PC-9 (cell line): ENCODE measurements around the gene EP400. TPM values are rescaled to one million over a fixed set of nuclear protein-coding genes. Genes with fewer than 3 reads are reported as not detected.

Experiments used
- BruUV-seq: library from RNA; stranded (reverse); fragments of 400-500 nt; replicated peaks from 2 replicates; lab custom pipeline; 2021; lab: Mats Ljungman, UMichigan
- CTCF ChIA-PET: fragments of 300-600 bp; sonication (Branson Sonifier 250); formaldehyde crosslinking; loops from one replicate; lab custom pipeline; 2022; ENCODE audit warnings: antibody characterized with exemption; lab: Charles Lee
- POLR2A ChIA-PET: fragments of 300-600 bp; sonication (Branson Sonifier 250); formaldehyde crosslinking; loops from one replicate; lab custom pipeline; 2022; ENCODE audit warnings: antibody characterized with exemption; ENCODE audit not compliant: unreplicated experiment; lab: Charles Lee
- DNase-seq, 2 experiments: peaks; one replicate each; pipeline versions ENCODE4 v3.0.0 to v3.0.0-alpha.2; 2015 to 2022; ENCODE audit warnings: mixed read lengths in 1 of 2
- H2AFZ ChIP-seq: fragments of 200-600 bp; sonication (generic); 2 replicates; pipeline ENCODE4 v1.8.1; 2017; ENCODE audit warnings: antibody characterized with exemption
- H3F3A ChIP-seq: fragments of 200-600 bp; sonication (generic); 2 replicates; pipeline ENCODE4 v1.8.1; 2017; ENCODE audit warnings: antibody characterized with exemption, mild to moderate bottlenecking, low read depth; ENCODE audit not compliant: insufficient read depth
- H3K27ac ChIP-seq: fragments of 200-600 bp; sonication (generic); 2 replicates; pipeline ENCODE4 v1.6.1; 2016; ENCODE audit warnings: mixed run types
- H3K27me3 ChIP-seq: fragments of 200-600 bp; sonication (generic); 2 replicates; pipeline ENCODE4 v1.6.1; 2016; ENCODE audit warnings: low read depth, mixed run types; ENCODE audit not compliant: insufficient read depth
- H3K36me3 ChIP-seq: fragments of 200-600 bp; sonication (generic); 2 replicates; pipeline ENCODE4 v1.6.1; 2016; ENCODE audit warnings: low read depth, mixed run types
- H3K4me1 ChIP-seq: fragments of 200-600 bp; sonication (generic); replicated peaks from 2 replicates; pipeline ENCODE4 v1.6.1; 2016; ENCODE audit warnings: mixed run types; ENCODE audit not compliant: insufficient read depth
- H3K4me2 ChIP-seq: fragments of 200-600 bp; sonication (generic); 2 replicates; pipeline ENCODE4 v1.6.1; 2017; ENCODE audit warnings: mixed run types
- H3K4me3 ChIP-seq: fragments of 200-600 bp; sonication (generic); 2 replicates; pipeline ENCODE4 v1.6.1; 2016; ENCODE audit warnings: mixed run types
- H3K79me2 ChIP-seq: fragments of 200-600 bp; sonication (generic); 2 replicates; pipeline ENCODE4 v1.6.1; 2017; ENCODE audit warnings: low read depth, mixed run types
- H3K9me2 ChIP-seq: fragments of 200-600 bp; sonication (generic); 2 replicates; pipeline ENCODE4 v1.8.1; 2017; ENCODE audit warnings: mild to moderate bottlenecking; ENCODE audit not compliant: insufficient read depth
- H3K9me3 ChIP-seq: fragments of 200-600 bp; sonication (generic); 2 replicates; pipeline ENCODE4 v1.8.1; 2016; ENCODE audit warnings: low read depth; ENCODE audit not compliant: insufficient read depth
- H4K20me1 ChIP-seq: fragments of 200-600 bp; sonication (generic); 2 replicates; pipeline ENCODE4 v1.8.1; 2017; ENCODE audit not compliant: insufficient read depth
- EZH2 ChIP-seq: fragments of 200-600 bp; sonication (generic); IDR thresholded peaks from 2 replicates; pipeline ENCODE4 v1.8.0; 2017; ENCODE audit warnings: antibody characterized with exemption, low read depth
- intact Hi-C: fragments of 100-400 bp; cut with micrococcal nuclease; formaldehyde crosslinking; loops from one replicate; pipeline ENCODE4 v1.10.0; 2022; ENCODE audit not compliant: unreplicated experiment
- total RNA-seq: library from RNA; stranded (reverse); gene quantifications from 2 replicates; pipeline ENCODE4 v1.2.3, GENCODE V29; 2021
- TF ChIP-seq, protein P1 (sequence below): fragments of 200-600 bp; sonication (generic); conservative IDR thresholded peaks from 2 replicates; pipeline ENCODE4 v1.6.1; 2017; ENCODE audit warnings: mixed run types, antibody characterized with exemption, mild to moderate bottlenecking, moderate library complexity

EP400 gene
- total RNA-seq, 1 experiment from 2014 or later, result 50.3 TPM

- CTCF ChIA-PET, result no interaction called here
- POLR2A ChIA-PET, result no interaction called here
- DNase-seq, result no peak
- no peaks in the 10 kb centered on the region for H3K9me3 ChIP-seq
- no peak overlapping the region for H3K27ac ChIP-seq
- H3K36me3 ChIP-seq, result peaks cover 12% of the 10 kb centered on the region; the same call in 1 of the 2 replicates
- no peaks in the 10 kb centered on the region for H3K27me3 ChIP-seq
- no peaks in the 10 kb centered on the region for H3K4me1 ChIP-seq
- no peak overlapping the region for H2AFZ ChIP-seq
- no peaks in the 10 kb centered on the region; the same call in 1 of the 2 replicates for H4K20me1 ChIP-seq
- no peaks in the 10 kb centered on the region for H3F3A ChIP-seq
- TF ChIP-seq, protein P1, sequence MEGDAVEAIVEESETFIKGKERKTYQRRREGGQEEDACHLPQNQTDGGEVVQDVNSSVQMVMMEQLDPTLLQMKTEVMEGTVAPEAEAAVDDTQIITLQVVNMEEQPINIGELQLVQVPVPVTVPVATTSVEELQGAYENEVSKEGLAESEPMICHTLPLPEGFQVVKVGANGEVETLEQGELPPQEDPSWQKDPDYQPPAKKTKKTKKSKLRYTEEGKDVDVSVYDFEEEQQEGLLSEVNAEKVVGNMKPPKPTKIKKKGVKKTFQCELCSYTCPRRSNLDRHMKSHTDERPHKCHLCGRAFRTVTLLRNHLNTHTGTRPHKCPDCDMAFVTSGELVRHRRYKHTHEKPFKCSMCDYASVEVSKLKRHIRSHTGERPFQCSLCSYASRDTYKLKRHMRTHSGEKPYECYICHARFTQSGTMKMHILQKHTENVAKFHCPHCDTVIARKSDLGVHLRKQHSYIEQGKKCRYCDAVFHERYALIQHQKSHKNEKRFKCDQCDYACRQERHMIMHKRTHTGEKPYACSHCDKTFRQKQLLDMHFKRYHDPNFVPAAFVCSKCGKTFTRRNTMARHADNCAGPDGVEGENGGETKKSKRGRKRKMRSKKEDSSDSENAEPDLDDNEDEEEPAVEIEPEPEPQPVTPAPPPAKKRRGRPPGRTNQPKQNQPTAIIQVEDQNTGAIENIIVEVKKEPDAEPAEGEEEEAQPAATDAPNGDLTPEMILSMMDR, result no peak
- TF ChIP-seq EZH2, result no peak
- H3K4me2 ChIP-seq, result no peak overlapping the region
- H3K9me2 ChIP-seq, result no peaks in the 10 kb centered on the region
- no peak overlapping the region for H3K4me3 ChIP-seq
- H3K79me2 ChIP-seq, result no peaks in the 10 kb centered on the region
- intact Hi-C loops, result no loop called here
- no TSS peak for BruUV-seq
Measured at GRCh38 chr12:132065203-132065602, 115.5 kb downstream of the EP400 start.

DNA sequence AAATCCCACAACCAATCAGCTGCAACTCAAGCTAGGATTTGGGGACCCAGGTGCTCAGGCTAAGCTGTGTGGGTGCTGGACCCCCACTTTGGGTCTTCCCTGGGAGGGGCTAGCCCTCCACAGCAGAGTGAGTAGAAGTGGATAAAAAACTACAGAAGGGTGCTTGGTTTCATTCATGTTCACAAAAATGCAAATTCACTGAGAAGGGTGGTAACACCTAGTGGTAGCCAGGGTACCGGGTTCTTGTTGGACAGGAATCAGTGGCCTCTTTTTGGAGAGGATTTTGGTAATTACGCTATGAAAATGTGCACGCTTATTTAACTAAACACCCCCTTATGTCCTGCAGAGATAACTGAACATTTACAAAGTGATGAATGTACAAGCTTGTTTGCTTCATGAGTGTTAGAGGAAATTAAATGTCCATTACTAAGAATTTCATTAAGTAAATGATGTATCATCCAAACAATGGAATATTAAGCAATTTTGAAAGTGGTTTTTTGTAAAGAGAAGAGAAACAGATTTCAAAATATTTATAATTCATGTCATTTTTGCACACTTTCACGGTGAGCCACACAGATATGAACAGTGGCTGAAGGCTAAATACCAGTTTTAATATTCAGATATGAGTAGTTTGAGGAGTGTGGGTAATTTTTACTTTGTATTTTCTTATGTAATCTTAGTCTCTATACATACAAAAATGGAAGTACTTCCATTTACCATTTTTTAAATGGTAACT lies 116.0 kb downstream of the EP400 start:
- no peaks in the 10 kb centered on the region for H3K9me3 ChIP-seq
- no peaks in the 10 kb centered on the region for H3K27me3 ChIP-seq
- H3K4me3 ChIP-seq, result no peak overlapping the region
- H3K27ac ChIP-seq, result no peak overlapping the region
- BruUV-seq, result no TSS peak
- intact Hi-C loops, result no loop called here
- H2AFZ ChIP-seq, result no peak overlapping the region
- H3K4me1 ChIP-seq, result no peaks in the 10 kb centered on the region
- no peaks in the 10 kb centered on the region for H3K79me2 ChIP-seq
- H3F3A ChIP-seq, result no peaks in the 10 kb centered on the region
- H3K36me3 ChIP-seq, result peaks cover 12% of the 10 kb centered on the region; the same call in 1 of the 2 replicates
- no peaks in the 10 kb centered on the region for H3K9me2 ChIP-seq
- no peaks in the 10 kb centered on the region; the same call in 1 of the 2 replicates for H4K20me1 ChIP-seq
- POLR2A ChIA-PET, result no interaction called here
- CTCF ChIA-PET, result no interaction called here
- H3K4me2 ChIP-seq, result no peak overlapping the region
- no peak for TF ChIP-seq EZH2
- TF ChIP-seq, protein P1, result no peak
- DNase-seq, result no peak

DNA sequence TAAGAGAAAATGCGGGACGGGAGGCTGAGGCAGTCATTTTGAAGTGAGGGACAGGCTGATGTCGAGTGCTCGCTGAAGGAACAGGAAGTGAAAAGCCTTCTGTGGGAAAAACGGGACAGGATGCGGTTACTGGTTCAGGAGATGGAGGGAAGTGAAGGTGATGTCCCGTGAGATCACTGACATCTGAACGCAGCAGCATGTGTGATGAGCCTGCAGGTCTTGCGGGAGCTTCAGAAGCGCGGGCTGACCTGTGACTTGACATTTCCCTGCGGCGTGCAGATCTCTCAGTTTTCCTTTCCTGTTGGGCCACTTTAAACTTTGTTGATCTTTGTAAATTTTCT lies 116.6 kb downstream of the EP400 start:
- Histone ChIP-seq H3K79me2 (no peaks in the 10 kb centered on the region), H3K4me2 (no peak overlapping the region), H3K4me3 (no peak overlapping the region), H3K36me3 (peaks cover 12% of the 10 kb centered on the region; the same call in 1 of the 2 replicates), H2AFZ (no peak overlapping the region), H4K20me1 (no peaks in the 10 kb centered on the region; the same call in 1 of the 2 replicates), H3F3A (no peaks in the 10 kb centered on the region), H3K9me2 (no peaks in the 10 kb centered on the region), H3K27me3 (no peaks in the 10 kb centered on the region), H3K27ac (no peak overlapping the region), H3K9me3 (no peaks in the 10 kb centered on the region), H3K4me1 (no peaks in the 10 kb centered on the region)
- CTCF ChIA-PET, result no interaction called here
- no TSS peak for BruUV-seq
- POLR2A ChIA-PET, result no interaction called here
- intact Hi-C loops, result no loop called here
- DNase-seq, result no peak
- no peak for TF ChIP-seq EZH2
- TF ChIP-seq, protein P1, result no peak
